Activated CD8-positive, alpha-beta memory T cell treated with anti-CD3 and anti-CD28 coated beads, Interleukin-2, amount 50 U/mL, for 1 hour (primary cell): Measurements from ENCODE around the gene SPTLC3.

Experiments
- DNase-seq: peaks from one replicate; pipeline ENCODE4 v3.0.0-alpha.2; 2020; ENCODE audit errors: extremely low read depth

The SPTLC3 gene

DNA sequence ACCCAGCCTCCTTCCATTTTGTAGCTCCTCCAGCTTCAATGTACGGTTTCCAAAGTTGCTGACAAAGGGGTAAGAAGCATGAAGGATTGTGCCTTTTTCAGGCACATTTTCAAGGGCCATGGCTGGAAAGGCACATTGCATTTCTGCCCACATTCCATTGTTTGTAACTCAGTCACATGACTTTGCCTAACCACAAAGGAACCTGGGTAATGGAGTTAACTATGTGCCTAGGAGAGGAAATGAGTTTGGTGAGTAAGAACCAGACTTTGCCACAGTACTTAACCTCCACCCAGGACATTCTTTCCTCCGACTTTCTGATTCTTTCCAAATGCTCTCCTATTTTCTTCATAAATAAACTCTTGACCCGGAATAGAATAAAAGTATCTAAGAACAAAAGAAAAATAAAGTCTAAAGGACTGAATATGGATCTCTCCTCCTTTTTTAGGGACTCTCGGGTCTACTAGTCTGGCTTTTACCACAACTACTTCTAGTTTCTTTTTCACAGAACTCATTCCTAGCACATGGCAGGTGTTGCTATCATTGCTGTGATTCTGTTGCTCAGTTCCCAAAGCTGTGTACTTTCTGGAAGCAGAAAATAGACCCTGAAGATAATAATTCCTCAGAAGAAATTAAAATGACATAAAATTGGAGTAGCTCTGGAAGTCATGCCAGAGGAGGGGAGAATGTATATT, 130.8 kb downstream of the SPTLC3 start:
- DNase-seq, result no peak

- no peak for DNase-seq
These were observed 131.4 kb downstream of the SPTLC3 start for GRCh38 chr20:13140201-13140600.

DNA sequence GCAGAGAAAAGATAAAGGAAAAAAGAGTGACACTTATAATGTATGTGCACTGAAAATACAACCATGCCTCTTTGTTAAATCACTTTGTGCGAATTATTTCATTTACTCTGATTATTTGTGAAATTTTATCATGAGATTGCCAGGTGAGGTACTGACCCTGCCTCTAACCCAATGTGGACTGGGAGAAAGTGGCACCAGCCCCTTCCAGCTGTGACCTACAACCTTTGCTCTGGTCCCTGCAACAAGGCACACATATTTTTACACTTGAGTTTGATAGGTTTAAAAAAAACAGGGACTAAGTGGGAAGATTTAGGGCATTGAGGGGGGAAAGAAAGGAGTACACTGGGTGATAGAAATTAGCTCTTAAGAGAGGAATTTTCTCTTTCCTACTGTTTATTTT, 132.0 kb downstream of the SPTLC3 start:
- no peak for DNase-seq

GRCh38 chr20:13141546-13141945, 132.8 kb downstream of the SPTLC3 start:
- no peak for DNase-seq

DNA sequence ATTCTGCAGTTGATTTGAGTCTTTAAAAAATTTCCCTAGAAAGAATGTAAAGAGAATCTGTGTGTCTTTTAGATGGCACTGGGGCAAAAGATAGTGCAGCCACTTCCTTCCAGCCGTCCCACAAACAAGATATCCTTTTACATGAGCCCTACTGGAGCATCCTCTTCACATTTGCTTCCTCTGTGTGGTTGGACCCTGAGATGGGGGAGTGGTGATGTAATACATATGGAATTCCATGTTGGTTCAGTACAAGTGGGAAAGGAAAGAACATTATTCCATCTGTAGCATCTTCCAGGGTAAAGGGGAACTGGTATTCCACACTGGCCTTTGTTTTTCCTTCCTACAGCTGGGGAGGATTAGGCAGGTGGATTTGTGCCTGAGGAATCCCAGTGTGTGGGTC, 133.4 kb downstream of the SPTLC3 start:
- DNase-seq, result no peak

- DNase-seq, result no peak
These were observed 138.5 kb downstream of the SPTLC3 start for GRCh38 chr20:13147071-13147963.

DNA sequence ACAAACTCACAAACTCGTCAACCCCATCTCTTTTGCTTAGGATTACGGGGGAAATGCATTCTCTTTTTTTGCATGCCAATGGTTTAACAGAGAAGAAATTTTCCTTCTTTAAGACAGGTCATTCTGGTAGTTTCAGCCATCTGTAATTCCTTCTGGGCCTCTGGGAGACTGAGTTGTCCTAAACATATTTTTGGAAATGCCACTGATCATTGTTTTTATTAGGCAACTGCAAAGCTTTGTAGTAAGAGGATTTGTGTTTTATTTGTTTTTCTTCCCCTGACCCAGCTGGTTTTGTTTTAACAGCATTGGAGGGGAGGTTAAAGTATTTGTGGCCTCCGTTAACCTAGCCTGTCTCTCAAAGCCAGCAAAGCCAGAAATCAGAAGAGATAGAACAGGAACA, 139.2 kb downstream of the SPTLC3 start:
- DNase-seq, result no peak

DNA sequence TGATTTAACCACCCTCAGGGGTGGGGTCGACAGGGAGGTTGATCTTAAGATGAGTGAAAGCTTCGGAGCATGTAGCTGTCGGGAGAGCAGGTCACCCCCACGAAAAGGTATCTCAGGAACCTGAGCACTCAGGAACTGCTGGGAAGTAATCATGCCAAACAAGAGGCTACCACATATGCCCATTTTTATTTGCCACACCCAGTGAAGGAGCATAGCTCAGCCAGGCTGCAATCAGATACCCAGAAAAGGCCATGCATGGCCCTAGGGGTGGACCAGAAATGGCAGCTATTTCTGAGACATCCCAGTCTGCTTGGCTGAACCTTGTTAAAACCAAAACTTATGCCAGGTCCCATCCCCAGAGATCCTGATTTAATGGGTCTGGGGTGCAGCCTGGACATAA, 139.6 kb downstream of the SPTLC3 start:
- DNase-seq, result no peak

DNA sequence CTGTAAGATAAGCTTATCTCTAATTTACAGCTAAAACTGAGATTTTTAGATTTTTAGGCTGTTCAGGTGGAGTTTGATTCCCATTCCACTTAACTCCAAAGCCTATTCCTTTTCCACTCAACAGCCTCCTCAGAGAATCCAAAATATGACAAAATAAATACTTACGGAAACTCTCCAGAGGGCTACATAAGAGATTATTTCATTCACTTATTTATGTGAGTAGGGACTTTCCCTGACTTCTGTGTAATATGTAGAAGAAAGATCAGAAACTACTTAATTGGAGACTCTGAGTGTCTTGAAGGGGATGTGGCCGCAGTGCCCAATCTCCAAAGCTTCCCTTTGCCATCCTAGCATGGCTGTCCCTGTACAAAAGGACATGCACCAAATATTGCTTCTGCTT, 140.2 kb downstream of the SPTLC3 start:
- no peak for DNase-seq

GRCh38 chr20:13149371-13150105, 140.8 kb downstream of the SPTLC3 start:
- no peak for DNase-seq

DNA sequence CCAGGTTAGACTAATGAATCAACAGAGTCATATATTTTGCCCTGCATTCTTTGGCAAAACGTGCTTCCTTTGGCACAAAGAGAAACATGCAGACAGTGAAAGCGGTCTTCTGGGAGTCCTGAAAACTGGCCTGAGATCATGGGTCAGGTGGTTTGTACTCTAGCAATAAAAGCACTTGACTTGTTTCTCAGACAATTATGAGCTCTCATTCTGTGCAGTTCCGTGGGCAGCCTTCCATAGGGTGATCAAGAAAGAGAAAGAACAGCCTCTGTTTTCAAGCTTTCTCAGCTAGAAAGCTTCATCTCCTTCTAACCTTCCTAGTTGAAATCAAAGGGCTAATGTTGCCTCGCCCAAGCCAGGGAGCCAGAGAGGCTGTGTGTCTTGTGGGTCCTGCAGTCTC, 149.6 kb downstream of the SPTLC3 start:
- no peak for DNase-seq

GRCh38 chr20:13159889-13160288, 151.1 kb downstream of the SPTLC3 start:
- no peak for DNase-seq

GRCh38 chr20:13165203-13165602, 156.4 kb downstream of the SPTLC3 start:
- no peak for DNase-seq

DNA sequence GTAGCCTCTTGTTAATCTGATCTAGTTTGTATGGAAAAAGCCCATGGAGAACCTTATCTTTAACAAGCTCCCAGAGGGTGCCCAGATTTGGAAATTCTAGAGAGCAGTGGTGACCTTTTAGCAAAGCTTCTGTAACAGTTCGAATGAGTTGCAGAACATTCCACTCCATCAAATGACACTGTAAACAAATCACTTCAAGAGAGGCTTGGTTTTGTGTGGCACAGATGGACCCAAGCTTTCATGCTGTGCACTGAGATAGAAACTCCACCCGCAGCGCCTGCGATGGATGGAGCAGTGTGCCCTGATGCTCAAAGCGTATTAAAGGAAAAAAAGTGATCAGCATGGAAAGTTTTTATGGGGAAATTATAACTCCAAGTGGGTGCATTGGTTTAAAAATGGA, 157.2 kb downstream of the SPTLC3 start:
- DNase-seq, result no peak

DNA sequence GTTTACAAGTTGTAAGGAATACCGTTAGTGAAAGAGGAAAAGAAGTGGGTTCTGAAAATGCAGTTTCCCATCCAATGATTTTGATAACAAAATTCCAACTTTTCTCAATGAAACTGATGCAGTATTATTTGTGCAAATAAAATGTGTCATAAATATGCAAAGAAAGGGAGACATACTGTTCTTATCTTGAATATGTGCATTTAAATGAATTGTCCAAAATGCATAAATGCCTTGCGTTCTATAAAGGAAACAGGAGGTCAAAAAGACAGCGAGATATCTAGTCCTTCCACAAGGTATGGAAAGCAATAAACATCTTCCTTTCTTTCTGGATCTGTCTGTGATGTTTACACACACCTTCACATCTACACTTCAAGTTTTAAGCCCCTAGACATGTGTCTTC, 157.7 kb downstream of the SPTLC3 start:
- DNase-seq, result no peak

- no peak for DNase-seq
These were observed 160.3 kb downstream of the SPTLC3 start for GRCh38 chr20:13169086-13169485.

- no peak for DNase-seq
These were observed 162.0 kb downstream of the SPTLC3 start for GRCh38 chr20:13170771-13171170.

- DNase-seq, result no peak
These were observed 164.4 kb downstream of the SPTLC3 start for GRCh38 chr20:13173201-13173600.

- DNase-seq, result no peak
These were observed 165.6 kb downstream of the SPTLC3 start for GRCh38 chr20:13174402-13174801.

- no peak for DNase-seq
These were observed 172.5 kb downstream of the SPTLC3 start for GRCh38 chr20:13180986-13181889.

DNA sequence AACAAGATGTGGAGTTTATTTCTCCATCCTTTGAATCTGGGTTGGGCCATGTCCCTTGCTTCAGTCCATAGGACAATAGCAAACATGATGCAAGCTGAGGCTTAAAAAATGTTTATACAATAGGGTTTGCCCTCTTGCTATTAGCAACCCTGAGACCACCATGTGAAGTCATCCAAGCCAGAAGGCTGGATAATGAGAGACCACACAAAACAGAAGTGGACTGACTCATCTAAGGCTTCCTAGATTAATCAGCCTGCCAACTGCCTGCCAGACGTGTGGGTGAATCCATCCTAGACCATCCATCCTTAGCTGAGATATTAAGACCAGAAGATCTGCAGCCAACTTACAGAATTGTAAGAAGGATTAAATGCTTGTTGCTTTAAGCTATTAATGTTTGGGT, 174.2 kb downstream of the SPTLC3 start:
- DNase-seq, result no peak
